GM12872 (cell line): ENCODE measurements around the gene SIGLEC10.

Source experiments
- CTCF ChIP-seq: IDR thresholded peaks from 3 replicates; pipeline ENCODE4 v1.5.1; 2011; ENCODE audit warnings: low read depth, mild to moderate bottlenecking, low read length, moderate library complexity; ENCODE audit not compliant: insufficient read depth

The SIGLEC10 gene

GRCh38 chr19:51410950-51411748 lies 6.3 kb downstream of the SIGLEC10 start:
- TF ChIP-seq CTCF, result no peak

GRCh38 chr19:51407511-51408131 lies 9.8 kb downstream of the SIGLEC10 start:
- peak; percentile 81 for TF ChIP-seq CTCF

- no peak for TF ChIP-seq CTCF
These were observed 15.3 kb downstream of the SIGLEC10 start for GRCh38 chr19:51402117-51402516.

- TF ChIP-seq CTCF, result no peak
These were observed 18.2 kb downstream of the SIGLEC10 start for GRCh38 chr19:51399231-51399630.

GRCh38 chr19:51398096-51398704 lies 19.2 kb downstream of the SIGLEC10 start:
- peak; percentile 70 for TF ChIP-seq CTCF

GRCh38 chr19:51396175-51396574 lies 21.3 kb downstream of the SIGLEC10 start:
- TF ChIP-seq CTCF, result no peak

GRCh38 chr19:51394050-51394836 lies 23.2 kb downstream of the SIGLEC10 start:
- no peak for TF ChIP-seq CTCF
